ENCODE results near the gene KAZN. TPM values are rescaled to one million over a fixed set of nuclear protein-coding genes. Genes with fewer than 3 reads are reported as not detected.
A peak's percentile ranks its signal among the peaks of the same experiment; 100 is the strongest.

KAZN gene
- total RNA-seq, 1 experiment from 2014 or later, result 3.4 TPM

- no peak for DNase-seq
Observed at GRCh38 chr1:14841456-14841855, 243.0 kb downstream of the KAZN start.

GRCh38 chr1:14841951-14842350, 243.5 kb downstream of the KAZN start:
- Histone ChIP-seq H3K36me3 (no peaks in the 10 kb centered on the region), H3K9me3 (peaks cover 10% of the 10 kb centered on the region), H3K27me3 (no peaks in the 10 kb centered on the region), H3K4me3 (no peak overlapping the region)
- no peak for DNase-seq

More at GRCh38 chr1:14841456-14841855, 243.0 kb downstream of the KAZN start:
- Histone ChIP-seq H3K9me3 (peaks cover 10% of the 10 kb centered on the region), H3K4me3 (no peak overlapping the region), H3K36me3 (no peaks in the 10 kb centered on the region), H3K27me3 (no peaks in the 10 kb centered on the region)

GRCh38 chr1:14842361-14842760, 243.9 kb downstream of the KAZN start:
- Histone ChIP-seq H3K36me3 (no peaks in the 10 kb centered on the region), H3K27me3 (no peaks in the 10 kb centered on the region), H3K4me3 (no peak overlapping the region), H3K9me3 (peaks cover 10% of the 10 kb centered on the region)
- no peak for DNase-seq

- no peak overlapping the region for H3K4me3 ChIP-seq
- peaks cover 10% of the 10 kb centered on the region for H3K9me3 ChIP-seq
- DNase-seq, result no peak
Observed at GRCh38 chr1:14842891-14843290, 244.4 kb downstream of the KAZN start.

GRCh38 chr1:14843525-14843924, 245.0 kb downstream of the KAZN start:
- H3K9me3 ChIP-seq, result peaks cover 10% of the 10 kb centered on the region
- no peaks in the 10 kb centered on the region for H3K27me3 ChIP-seq
- no peak for DNase-seq
- no peaks in the 10 kb centered on the region for H3K36me3 ChIP-seq
- no peak overlapping the region for H3K4me3 ChIP-seq

More at GRCh38 chr1:14842891-14843290, 244.4 kb downstream of the KAZN start:
- Histone ChIP-seq H3K36me3 (no peaks in the 10 kb centered on the region), H3K27me3 (no peaks in the 10 kb centered on the region)

GRCh38 chr1:14844356-14844755, 245.9 kb downstream of the KAZN start:
- no peak for DNase-seq
- Histone ChIP-seq H3K27me3 (no peaks in the 10 kb centered on the region), H3K4me3 (no peak overlapping the region), H3K36me3 (no peaks in the 10 kb centered on the region), H3K9me3 (peaks cover 10% of the 10 kb centered on the region)

- DNase-seq, result no peak
- no peaks in the 10 kb centered on the region for H3K27me3 ChIP-seq
- H3K4me3 ChIP-seq, result no peak overlapping the region
- H3K36me3 ChIP-seq, result no peaks in the 10 kb centered on the region
- H3K9me3 ChIP-seq, result peaks cover 10% of the 10 kb centered on the region
Observed at GRCh38 chr1:14844923-14845617, 246.6 kb downstream of the KAZN start.

GRCh38 chr1:14845851-14846250, 247.4 kb downstream of the KAZN start:
- peaks cover 10% of the 10 kb centered on the region for H3K9me3 ChIP-seq
- no peak for DNase-seq
- no peaks in the 10 kb centered on the region for H3K36me3 ChIP-seq
- H3K4me3 ChIP-seq, result no peak overlapping the region
- no peaks in the 10 kb centered on the region for H3K27me3 ChIP-seq

- no peak for DNase-seq
- H3K27me3 ChIP-seq, result no peaks in the 10 kb centered on the region
- H3K4me3 ChIP-seq, result no peak overlapping the region
- H3K36me3 ChIP-seq, result no peaks in the 10 kb centered on the region
- H3K9me3 ChIP-seq, result peaks cover 10% of the 10 kb centered on the region
Observed at GRCh38 chr1:14846688-14847087, 248.2 kb downstream of the KAZN start.

GRCh38 chr1:14848203-14848602, 249.7 kb downstream of the KAZN start:
- H3K9me3 ChIP-seq, result no peaks in the 10 kb centered on the region
- DNase-seq, result no peak
- no peaks in the 10 kb centered on the region for H3K36me3 ChIP-seq
- H3K27me3 ChIP-seq, result no peaks in the 10 kb centered on the region
- H3K4me3 ChIP-seq, result no peak overlapping the region

GRCh38 chr1:14848625-14849024, 250.1 kb downstream of the KAZN start:
- H3K27me3 ChIP-seq, result no peaks in the 10 kb centered on the region
- no peak for DNase-seq
- H3K4me3 ChIP-seq, result no peak overlapping the region
- no peaks in the 10 kb centered on the region for H3K36me3 ChIP-seq
- H3K9me3 ChIP-seq, result no peaks in the 10 kb centered on the region

GRCh38 chr1:14849038-14849437, 250.6 kb downstream of the KAZN start:
- no peaks in the 10 kb centered on the region for H3K9me3 ChIP-seq
- no peak overlapping the region for H3K4me3 ChIP-seq
- no peaks in the 10 kb centered on the region for H3K36me3 ChIP-seq
- no peak for DNase-seq
- no peaks in the 10 kb centered on the region for H3K27me3 ChIP-seq

- DNase-seq, result no peak
- no peaks in the 10 kb centered on the region for H3K9me3 ChIP-seq
- H3K36me3 ChIP-seq, result no peaks in the 10 kb centered on the region
- no peak overlapping the region for H3K4me3 ChIP-seq
- H3K27me3 ChIP-seq, result no peaks in the 10 kb centered on the region
Observed at GRCh38 chr1:14850563-14850962, 252.1 kb downstream of the KAZN start.

GRCh38 chr1:14851760-14852159, 253.3 kb downstream of the KAZN start:
- H3K4me3 ChIP-seq, result no peak overlapping the region
- DNase-seq, result no peak
- no peaks in the 10 kb centered on the region for H3K27me3 ChIP-seq
- H3K9me3 ChIP-seq, result no peaks in the 10 kb centered on the region
- no peaks in the 10 kb centered on the region for H3K36me3 ChIP-seq

- no peak for DNase-seq
- H3K9me3 ChIP-seq, result no peaks in the 10 kb centered on the region
Observed at GRCh38 chr1:14852291-14852690, 253.8 kb downstream of the KAZN start.

GRCh38 chr1:14853518-14853917, 255.0 kb downstream of the KAZN start:
- Histone ChIP-seq H3K36me3 (no peaks in the 10 kb centered on the region), H3K9me3 (no peaks in the 10 kb centered on the region), H3K27me3 (no peaks in the 10 kb centered on the region)

More at GRCh38 chr1:14852291-14852690, 253.8 kb downstream of the KAZN start:
- Histone ChIP-seq H3K27me3 (no peaks in the 10 kb centered on the region), H3K36me3 (no peaks in the 10 kb centered on the region), H3K4me3 (no peak overlapping the region)

GRCh38 chr1:14855268-14855667, 256.8 kb downstream of the KAZN start:
- H3K4me3 ChIP-seq, result no peak overlapping the region
- no peaks in the 10 kb centered on the region for H3K36me3 ChIP-seq
- H3K9me3 ChIP-seq, result no peaks in the 10 kb centered on the region
- peak; percentile 13 for DNase-seq
- H3K27me3 ChIP-seq, result no peaks in the 10 kb centered on the region

More at GRCh38 chr1:14853518-14853917, 255.0 kb downstream of the KAZN start:
- DNase-seq, result no peak
- H3K4me3 ChIP-seq, result no peak overlapping the region

GRCh38 chr1:14855801-14856200, 257.3 kb downstream of the KAZN start:
- Histone ChIP-seq H3K9me3 (no peaks in the 10 kb centered on the region), H3K27me3 (no peaks in the 10 kb centered on the region), H3K36me3 (no peaks in the 10 kb centered on the region), H3K4me3 (no peak overlapping the region)
- DNase-seq, result no peak
